AG04450 (cell line): Measurements from ENCODE around the gene LCP1. TPM values are rescaled to one million over a fixed set of nuclear protein-coding genes. Genes with fewer than 3 reads are reported as not detected.

ENCODE experiments used
- CTCF ChIA-PET: fragments of 300-600, 350-600 bp; formaldehyde crosslinking; extraction: SDS; loops from one replicate; lab custom pipeline; 2022; ENCODE audit warnings: antibody characterized with exemption, inconsistent platforms; lab: Charles Lee
- POLR2A ChIA-PET: fragments of 350-600 bp; formaldehyde crosslinking; extraction: SDS; loops from one replicate; lab custom pipeline; 2021; ENCODE audit warnings: antibody characterized with exemption, inconsistent platforms; lab: Yijun Ruan, JAX
- DNase-seq: peaks from one replicate; pipeline ENCODE4 v3.0.0-alpha.2; 2011; ENCODE audit warnings: low read depth, low spot score
- H3K27ac ChIP-seq: one replicate; pipeline ENCODE4 v1.5.1; 2012; ENCODE audit warnings: low read depth, low read length, control low read depth
- H3K27me3 ChIP-seq: one replicate; pipeline ENCODE4 v1.6.0; 2012; ENCODE audit warnings: low read length; ENCODE audit not compliant: control insufficient read depth, insufficient read depth
- H3K4me3 ChIP-seq: 2 replicates; pipeline ENCODE4 v1.5.1; 2011; ENCODE audit warnings: mild to moderate bottlenecking, low read depth, low read length, control low read depth
- H3K9me3 ChIP-seq: 2 replicates; pipeline ENCODE4 v1.5.1; 2012; ENCODE audit warnings: low read length; ENCODE audit not compliant: control insufficient read depth, insufficient read depth
- CTCF ChIP-seq: IDR thresholded peaks from 2 replicates; pipeline ENCODE4 v1.5.1; 2011; ENCODE audit warnings: low read depth, low read length, control low read depth, inconsistent platforms
- polyA plus RNA-seq: library from polyadenylated mRNA; depleted of rRNA; stranded (reverse); fragments of >200 nt; gene quantifications from 2 replicates; pipeline ENCODE4 v1.2.3, GENCODE V29; 2011

The LCP1 gene
- polyA plus RNA-seq, 1 experiment, result not detected

- CTCF ChIA-PET, result interaction anchor here (0.6 to 2.7 kb wide), 23 partner anchors 9 to 515 kb away, joined by 3 to 29 read pairs (median 5); no protein-coding TSS in a partner anchor
- Histone ChIP-seq H3K9me3 (no peaks in the 10 kb centered on the region), H3K27me3 (peaks cover 11% of the 10 kb centered on the region), H3K4me3 (no peak overlapping the region), H3K27ac (no peak overlapping the region)
- TF ChIP-seq CTCF, result peak; percentile 95
- POLR2A ChIA-PET, result interaction anchor here (0.6 kb wide), 1 partner anchor 75 kb away, joined by 3 read pairs; no protein-coding TSS in a partner anchor
- peak; percentile 43 for DNase-seq
Observed at GRCh38 chr13:46126552-46127357, 55.2 kb downstream of the LCP1 start.

- CTCF ChIA-PET, result interaction anchor here (0.6 to 2.7 kb wide), 23 partner anchors 9 to 524 kb away, joined by 3 to 29 read pairs (median 4); no protein-coding TSS in a partner anchor
- POLR2A ChIA-PET, result interaction anchor here (0.6 kb wide), 1 partner anchor 74 kb away, joined by 3 read pairs; no protein-coding TSS in a partner anchor
- H3K27ac ChIP-seq, result no peak overlapping the region
- H3K4me3 ChIP-seq, result no peak overlapping the region
- H3K9me3 ChIP-seq, result no peaks in the 10 kb centered on the region
- no peak for DNase-seq
- no peak for TF ChIP-seq CTCF
- peaks cover 11% of the 10 kb centered on the region for H3K27me3 ChIP-seq
Observed at GRCh38 chr13:46126056-46126455, 55.9 kb downstream of the LCP1 start.

GRCh38 chr13:46124967-46125933 lies 56.7 kb downstream of the LCP1 start:
- Histone ChIP-seq H3K9me3 (no peaks in the 10 kb centered on the region), H3K4me3 (no peak overlapping the region), H3K27ac (no peak overlapping the region), H3K27me3 (peaks cover 11% of the 10 kb centered on the region)
- TF ChIP-seq CTCF, result no peak
- ChIA-PET POLR2A (no interaction called here), CTCF (interaction anchor here (0.6 to 2.7 kb wide), 13 partner anchors 8 to 523 kb away, joined by 3 to 29 read pairs (median 5); no protein-coding TSS in a partner anchor)
- DNase-seq, result no peak

- POLR2A ChIA-PET, result no interaction called here
- DNase-seq, result no peak
- Histone ChIP-seq H3K27ac (no peak overlapping the region), H3K9me3 (no peaks in the 10 kb centered on the region), H3K4me3 (no peak overlapping the region), H3K27me3 (peaks cover 11% of the 10 kb centered on the region)
- no peak for TF ChIP-seq CTCF
- CTCF ChIA-PET, result no interaction called here
Observed at GRCh38 chr13:46124531-46124966, 57.4 kb downstream of the LCP1 start.
